GM12878 (cell line): ENCODE data around the gene LAMA2. TPM values are rescaled to one million over a fixed set of nuclear protein-coding genes. Genes with fewer than 3 reads are reported as not detected.

Experiments
- ATAC-seq: fragments of 200-7000 bp; cut with Tn5 transposase; 3 replicates; pipeline ENCODE4 v1.9.1; 2020; ENCODE audit warnings: mild to moderate bottlenecking, moderate library complexity
- BruUV-seq: library from RNA; stranded (reverse); fragments of 400-500 nt; replicated peaks from 2 replicates; lab custom pipeline; 2021; lab: Mats Ljungman, UMichigan
- CTCF ChIA-PET: fragments of 300-600 bp; sonication (Branson Sonifier 250); formaldehyde crosslinking; extraction: SDS; loops from one replicate; lab custom pipeline; 2021; ENCODE audit warnings: inconsistent platforms; lab: Yijun Ruan, JAX
- POLR2A ChIA-PET: fragments of 350-600 bp; formaldehyde crosslinking; extraction: SDS; loops from one replicate; lab custom pipeline; 2021; ENCODE audit warnings: inconsistent platforms; lab: Charles Lee
- RAD21 ChIA-PET: fragments of 300-600 bp; sonication (Branson Sonifier 250); formaldehyde crosslinking; loops from one replicate; lab custom pipeline; 2023; ENCODE audit warnings: antibody characterized with exemption; ENCODE audit not compliant: unreplicated experiment; lab: Charles Lee
- SMC1A ChIA-PET: fragments of 300-600 bp; sonication (Branson Sonifier 250); formaldehyde crosslinking; loops from one replicate; lab custom pipeline; 2023; ENCODE audit not compliant: unreplicated experiment, uncharacterized antibody; lab: Charles Lee
- DNase-seq: peaks from one replicate; pipeline ENCODE4 v3.0.0-alpha.2; 2011; ENCODE audit warnings: low read depth, low spot score
- FAIRE-seq: peaks from 3 replicates; lab custom pipeline; 2011; peaks lifted over from hg19 to GRCh38; lab: Jason Lieb, UNC
- H2AFZ ChIP-seq: 2 replicates; pipeline ENCODE4 v1.6.0; 2011; ENCODE audit warnings: low read depth, low read length, control low read depth; ENCODE audit not compliant: control insufficient read depth
- H3K27ac ChIP-seq: 2 replicates; pipeline ENCODE4 v1.5.1; 2011; ENCODE audit warnings: control low read depth; ENCODE audit not compliant: control insufficient read depth, insufficient read depth
- H3K27me3 ChIP-seq, 2 experiments: replicated peaks in 1 of 2; 2 replicates each; pipeline versions ENCODE4 v1.6.0 to v1.6.1; 2011; ENCODE audit warnings: low read length in 1 of 2; ENCODE audit not compliant: control insufficient read depth in 2 of 2, insufficient read depth in 2 of 2
- H3K36me3 ChIP-seq, 2 experiments: 2 replicates each; pipeline ENCODE4 v1.5.1; 2011; ENCODE audit warnings: low read length in 1 of 2; ENCODE audit not compliant: control insufficient read depth in 2 of 2, insufficient read depth in 2 of 2
- H3K4me1 ChIP-seq: 2 replicates; pipeline ENCODE4 v1.6.1; 2011; ENCODE audit warnings: mild to moderate bottlenecking, low read length, moderate library complexity, mixed read lengths; ENCODE audit not compliant: control insufficient read depth, insufficient read depth
- H3K4me2 ChIP-seq: 2 replicates; pipeline ENCODE4 v1.6.0; 2011; ENCODE audit warnings: control low read depth; ENCODE audit not compliant: control insufficient read depth, insufficient read depth
- H3K4me3 ChIP-seq: fragments of 200-600 bp; sonication (generic); 2 replicates; pipeline ENCODE4 v1.5.1; 2016
- H3K79me2 ChIP-seq: 2 replicates; pipeline ENCODE4 v1.6.0; 2011; ENCODE audit warnings: low read length; ENCODE audit not compliant: control insufficient read depth, insufficient read depth
- H3K9ac ChIP-seq: 2 replicates; pipeline ENCODE4 v1.8.0; 2011; ENCODE audit warnings: low read length, control low read depth, mixed read lengths; ENCODE audit not compliant: control insufficient read depth, insufficient read depth
- H3K9me3 ChIP-seq: replicated peaks from 3 replicates; pipeline ENCODE4 v1.5.1; 2011; ENCODE audit warnings: mild to moderate bottlenecking, low read length; ENCODE audit not compliant: control insufficient read depth, insufficient read depth
- H4K20me1 ChIP-seq: 2 replicates; pipeline ENCODE4 v1.6.0; 2011; ENCODE audit not compliant: control insufficient read depth, insufficient read depth
- NR2C2 ChIP-seq: IDR thresholded peaks from 2 replicates; pipeline ENCODE4 v1.6.1; 2011; ENCODE audit warnings: borderline replicate concordance, low read depth; ENCODE audit not compliant: control insufficient read depth, insufficient read length
- SMAD5 ChIP-seq: IDR thresholded peaks from 2 replicates; pipeline ENCODE4 v1.6.1; 2016; ENCODE audit warnings: antibody characterized with exemption, low read depth
- SRF ChIP-seq, 2 experiments: IDR thresholded peaks; 2 replicates each; pipeline ENCODE4 v1.6.1; 2011; ENCODE audit warnings: low read depth in 2 of 2, low read length in 2 of 2, mild to moderate bottlenecking in 1 of 2, moderate library complexity in 1 of 2
- STAT3 ChIP-seq: IDR thresholded peaks from 2 replicates; pipeline ENCODE4 v1.6.1; 2011; ENCODE audit warnings: low read depth, low read length, improper control_type of control experiment
- TBL1XR1 ChIP-seq: IDR thresholded peaks from 2 replicates; pipeline ENCODE4 v1.6.1; 2012; ENCODE audit warnings: low read depth, low read length, improper control_type of control experiment
- YBX1 ChIP-seq: fragments of 450-650 bp; IDR thresholded peaks from 2 replicates; pipeline ENCODE4 v1.6.1; 2016; ENCODE audit warnings: antibody characterized with exemption
- WGBS: methylation state at CpG from one replicate; pipeline ENCODE4 v1.1.6; 2016; ENCODE audit warnings: low lambda C conversion rate; ENCODE audit not compliant: insufficient replicate concordance, insufficient coverage; ENCODE audit errors: missing lambda C conversion rate; 5-methylcytosine and 5-hydroxymethylcytosine counted together
- in situ Hi-C: fragments of 300-500 bp; cut with MboI; formaldehyde crosslinking; loops from 9 replicates; pipeline ENCODE4 v1.14.3; 2018; ENCODE audit warnings: mixed read lengths
- intact Hi-C: fragments of 100-400 bp; cut with micrococcal nuclease; formaldehyde crosslinking; loops from one replicate; pipeline ENCODE4 v1.14.2; 2022; ENCODE audit not compliant: unreplicated experiment
- polyA plus RNA-seq, 11 experiments: library from polyadenylated mRNA; depleted of rRNA in 4 of 11; unstranded in 6 of 11; stranded (reverse) in 5 of 11; fragments of >200 nt; fragmentation: Nextera tagmentation in 4 of 11; fragmentation: Illumina TruSeq in 1 of 11; extraction: Ambion mirVana in 4 of 11; extraction: Trizol in 1 of 11; gene quantifications; 1 replicate in 1 of 11; 2 replicates in 10 of 11; pipeline versions ENCODE4 v1.2.1 to v1.2.3, GENCODE V29; 2011 to 2016; ENCODE audit warnings: inconsistent platforms in 2 of 11, missing spikeins in 2 of 11, low read depth in 1 of 11
- total RNA-seq, 4 experiments: library from RNA; depleted of rRNA in 3 of 4; stranded (reverse); fragments of >200 nt in 3 of 4; fragmentation: Illumina TruSeq in 1 of 4; extraction: Trizol in 1 of 4; gene quantifications; 2 replicates each; pipeline versions ENCODE4 v1.2.1 to v1.2.3, GENCODE V29; 2013 to 2021
- TF ChIP-seq, protein P1 (sequence below), 3 experiments: IDR thresholded peaks in 2 of 3; conservative IDR thresholded peaks in 1 of 3; 2 replicates each; pipeline ENCODE4 v1.5.1; 2011; ENCODE audit warnings: low read depth in 3 of 3, low read length in 3 of 3, mild to moderate bottlenecking in 3 of 3, control low read depth in 2 of 3, moderate library complexity in 2 of 3, inconsistent platforms in 1 of 3, mixed read lengths in 1 of 3; ENCODE audit not compliant: control insufficient read depth in 2 of 3, insufficient read depth in 1 of 3; ENCODE audit errors: extremely low read depth in 1 of 3
- TF ChIP-seq, protein P2 (sequence below): fragments of 450-650 bp; IDR thresholded peaks from 2 replicates; pipeline ENCODE4 v1.6.1; 2018; ENCODE audit warnings: borderline replicate concordance, mild to moderate bottlenecking; ENCODE audit not compliant: partially characterized antibody

The LAMA2 gene
- total and polyA plus RNA-seq, 10 of the 15 experiments (the other 5 are each of a cell fraction or from before 2014, with no cell fraction given) = 0.04 to 2.0 (median 0.37) TPM; not detected in 1

DNA sequence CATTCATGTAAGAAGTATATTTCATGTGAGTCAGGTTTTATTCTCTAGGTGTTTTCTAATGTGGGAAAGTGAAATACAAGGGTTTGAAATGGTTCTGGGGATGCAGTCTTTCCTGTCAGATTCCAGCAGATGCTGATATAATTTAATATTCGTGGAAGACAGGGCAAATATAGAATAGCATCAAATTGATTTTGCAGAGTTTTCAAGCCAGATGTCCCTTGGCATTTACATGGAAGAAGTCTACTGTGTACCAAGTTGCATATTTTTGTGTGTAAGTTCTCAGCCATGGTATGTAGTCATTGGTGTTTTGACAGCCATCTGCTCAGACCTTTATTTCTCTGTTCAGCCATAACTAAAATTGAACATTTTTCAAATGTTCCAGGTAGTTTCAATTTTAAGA is 143.7 kb downstream of the LAMA2 start:
- H3K36me3 ChIP-seq = no peaks in the 10 kb centered on the region
- intact Hi-C loops (no loop called here), in situ Hi-C loops (no loop called here)
- DNase-seq (no peak), FAIRE-seq (no peak), ATAC-seq (no peak)
- no TSS peak for BruUV-seq
- H3K27ac ChIP-seq = no peak overlapping the region
- no peaks in the 10 kb centered on the region for H3K79me2 ChIP-seq
- H3K9me3 ChIP-seq = no peaks in the 10 kb centered on the region
- H3K4me1 ChIP-seq = no peaks in the 10 kb centered on the region
- no peak overlapping the region for H2AFZ ChIP-seq
- ChIA-PET SMC1A (interaction anchor here (1.1 kb wide), 1 partner anchor 21 kb away, joined by 3 read pairs; no protein-coding TSS in a partner anchor), POLR2A (no interaction called here), CTCF (no interaction called here), RAD21 (no interaction called here)
- 0% methylated on average over 1 of the region's 1 CpG for WGBS
- no peak for TF ChIP-seq NR2C2
- TF ChIP-seq SRF (IDR thresholded peaks at IDR 0.05; ENCODE audit: low read depth in 2 of 2, low read length in 2 of 2) = no peak
- TF ChIP-seq, protein P1, sequence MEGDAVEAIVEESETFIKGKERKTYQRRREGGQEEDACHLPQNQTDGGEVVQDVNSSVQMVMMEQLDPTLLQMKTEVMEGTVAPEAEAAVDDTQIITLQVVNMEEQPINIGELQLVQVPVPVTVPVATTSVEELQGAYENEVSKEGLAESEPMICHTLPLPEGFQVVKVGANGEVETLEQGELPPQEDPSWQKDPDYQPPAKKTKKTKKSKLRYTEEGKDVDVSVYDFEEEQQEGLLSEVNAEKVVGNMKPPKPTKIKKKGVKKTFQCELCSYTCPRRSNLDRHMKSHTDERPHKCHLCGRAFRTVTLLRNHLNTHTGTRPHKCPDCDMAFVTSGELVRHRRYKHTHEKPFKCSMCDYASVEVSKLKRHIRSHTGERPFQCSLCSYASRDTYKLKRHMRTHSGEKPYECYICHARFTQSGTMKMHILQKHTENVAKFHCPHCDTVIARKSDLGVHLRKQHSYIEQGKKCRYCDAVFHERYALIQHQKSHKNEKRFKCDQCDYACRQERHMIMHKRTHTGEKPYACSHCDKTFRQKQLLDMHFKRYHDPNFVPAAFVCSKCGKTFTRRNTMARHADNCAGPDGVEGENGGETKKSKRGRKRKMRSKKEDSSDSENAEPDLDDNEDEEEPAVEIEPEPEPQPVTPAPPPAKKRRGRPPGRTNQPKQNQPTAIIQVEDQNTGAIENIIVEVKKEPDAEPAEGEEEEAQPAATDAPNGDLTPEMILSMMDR (IDR thresholded peaks at IDR 0.05 in 2 of 3, conservative IDR thresholded peaks at IDR 0.05 in 1 of 3; ENCODE audit: control insufficient read depth in 2 of 3, extremely low read depth in 1 of 3, insufficient read depth in 1 of 3, low read depth in 3 of 3, low read length in 3 of 3) = no peak
- H4K20me1 ChIP-seq = no peaks in the 10 kb centered on the region
- H3K4me3 ChIP-seq = no peak overlapping the region
- H3K9ac ChIP-seq = no peak overlapping the region
- no peaks in the 10 kb centered on the region for H3K27me3 ChIP-seq
- no peak overlapping the region for H3K4me2 ChIP-seq

DNA sequence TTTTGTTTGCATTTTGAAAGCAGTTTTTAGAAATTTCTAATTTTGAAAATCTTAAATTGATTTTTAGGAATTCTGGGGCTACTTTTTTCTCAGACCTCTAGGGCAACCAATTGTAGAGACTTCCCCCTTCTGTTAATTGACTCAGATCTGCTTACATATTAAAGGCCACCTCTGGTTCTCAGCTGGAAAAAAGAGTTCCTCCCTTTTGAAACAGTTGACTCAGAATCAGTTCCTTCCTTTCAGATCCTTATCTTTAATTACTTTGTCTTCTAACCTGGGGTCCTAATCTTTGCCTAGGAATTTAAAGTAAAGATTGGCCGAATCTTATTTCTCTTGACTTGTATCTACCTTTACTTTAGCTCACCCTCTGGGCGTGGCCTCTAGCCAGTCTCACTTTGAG is 146.8 kb downstream of the LAMA2 start:
- RAD21 ChIA-PET = no interaction called here
- POLR2A ChIA-PET = no interaction called here
- FAIRE-seq = no peak

More for the DNA sequence above, 146.8 kb downstream of the LAMA2 start:
- no peak overlapping the region for H3K9ac ChIP-seq
- H2AFZ ChIP-seq = no peak overlapping the region
- SMC1A ChIA-PET = no interaction called here
- 0% methylated on average over 2 of the region's 2 CpGs for whole genome bisulfite sequencing
- BruUV-seq = no TSS peak
- CTCF ChIA-PET = interaction anchor here (1.2 kb wide), 1 partner anchor 223 kb away, joined by 5 read pairs; no protein-coding TSS in a partner anchor
- no peak overlapping the region for H3K4me3 ChIP-seq
- ATAC-seq (no peak), DNase-seq (no peak)
- no peaks in the 10 kb centered on the region for H3K27me3 ChIP-seq
- no peaks in the 10 kb centered on the region for H3K36me3 ChIP-seq
- no peaks in the 10 kb centered on the region for H4K20me1 ChIP-seq
- intact Hi-C loops = no loop called here
- H3K79me2 ChIP-seq = no peaks in the 10 kb centered on the region
- H3K4me1 ChIP-seq = no peaks in the 10 kb centered on the region
- no peak overlapping the region for H3K4me2 ChIP-seq
- TF ChIP-seq YBX1 = no peak
- no peak for TF ChIP-seq TBL1XR1
- TF ChIP-seq STAT3 = no peak
- no peak for TF ChIP-seq SMAD5
- TF ChIP-seq, protein P2, sequence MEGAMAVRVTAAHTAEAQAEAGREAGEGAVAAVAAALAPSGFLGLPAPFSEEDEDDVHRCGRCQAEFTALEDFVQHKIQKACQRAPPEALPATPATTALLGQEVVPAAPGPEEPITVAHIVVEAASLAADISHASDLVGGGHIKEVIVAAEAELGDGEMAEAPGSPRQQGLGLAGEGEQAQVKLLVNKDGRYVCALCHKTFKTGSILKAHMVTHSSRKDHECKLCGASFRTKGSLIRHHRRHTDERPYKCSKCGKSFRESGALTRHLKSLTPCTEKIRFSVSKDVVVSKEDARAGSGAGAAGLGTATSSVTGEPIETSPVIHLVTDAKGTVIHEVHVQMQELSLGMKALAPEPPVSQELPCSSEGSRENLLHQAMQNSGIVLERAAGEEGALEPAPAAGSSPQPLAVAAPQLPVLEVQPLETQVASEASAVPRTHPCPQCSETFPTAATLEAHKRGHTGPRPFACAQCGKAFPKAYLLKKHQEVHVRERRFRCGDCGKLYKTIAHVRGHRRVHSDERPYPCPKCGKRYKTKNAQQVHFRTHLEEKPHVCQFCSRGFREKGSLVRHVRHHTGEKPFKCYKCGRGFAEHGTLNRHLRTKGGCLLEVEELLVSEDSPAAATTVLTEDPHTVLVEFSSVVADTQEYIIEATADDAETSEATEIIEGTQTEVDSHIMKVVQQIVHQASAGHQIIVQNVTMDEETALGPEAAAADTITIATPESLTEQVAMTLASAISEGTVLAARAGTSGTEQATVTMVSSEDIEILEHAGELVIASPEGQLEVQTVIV = no peak
- no peaks in the 10 kb centered on the region for H3K9me3 ChIP-seq
- in situ Hi-C loops = no loop called here
- H3K27ac ChIP-seq = no peak overlapping the region
